Kidney (tissue), 14 donors: ENCODE results near the gene EMP2. TPM values are rescaled to one million over a fixed set of nuclear protein-coding genes. Genes with fewer than 3 reads are reported as not detected.
A peak's percentile ranks its signal among the peaks of the same experiment; 100 is the strongest.

Experiments
- DNase-seq, 5 donors: peaks; one replicate each; pipeline ENCODE4 v3.0.0-alpha.2; 2013 to 2020
- FAIRE-seq: peaks from 2 replicates; lab custom pipeline; 2012; peaks lifted over from hg19 to GRCh38; lab: Jason Lieb, UNC
- H3K27ac ChIP-seq, 2 donors: one replicate each; pipeline ENCODE4 v1.7.0; 2013; ENCODE audit warnings: low read depth in 2 of 2, low read length in 2 of 2, inconsistent platforms in 1 of 2
- H3K27me3 ChIP-seq: one replicate; pipeline ENCODE4 v1.7.1; 2013; ENCODE audit warnings: low read length, inconsistent platforms; ENCODE audit not compliant: control insufficient read depth, insufficient read depth
- H3K36me3 ChIP-seq, 3 donors: one replicate each; pipeline versions ENCODE4 v1.7.0 to v1.7.1; 2013; ENCODE audit warnings: low read length in 3 of 3, control low read depth in 1 of 3, inconsistent platforms in 1 of 3; ENCODE audit not compliant: insufficient read depth in 3 of 3, control insufficient read depth in 2 of 3
- H3K4me1 ChIP-seq, 3 donors: one replicate each; pipeline versions ENCODE4 v1.7.0 to v1.7.1; 2013; ENCODE audit warnings: low read length in 3 of 3, inconsistent platforms in 1 of 3, low read depth in 1 of 3; ENCODE audit not compliant: control insufficient read depth in 2 of 3, insufficient read depth in 2 of 3
- H3K4me3 ChIP-seq, 3 donors: one replicate each; pipeline versions ENCODE4 v1.7.0 to v1.8.1; 2013; ENCODE audit warnings: low read length in 3 of 3, control low read depth in 1 of 3, inconsistent platforms in 1 of 3
- H3K9ac ChIP-seq, 3 donors: one replicate each; pipeline versions ENCODE4 v1.7.0 to v1.7.1; 2013; ENCODE audit warnings: low read length in 3 of 3, control low read depth in 1 of 3, inconsistent platforms in 1 of 3
- H3K9me3 ChIP-seq, 3 donors: one replicate each; pipeline versions ENCODE4 v1.7.0 to v1.7.1; 2013; ENCODE audit warnings: low read length in 3 of 3, control low read depth in 1 of 3, inconsistent platforms in 1 of 3; ENCODE audit not compliant: control insufficient read depth in 2 of 3, insufficient read depth in 1 of 3
- CTCF ChIP-seq: IDR thresholded peaks from 3 replicates; pipeline ENCODE4 v1.5.1; 2012; ENCODE audit warnings: mild to moderate bottlenecking, moderate library complexity, borderline replicate concordance; ENCODE audit not compliant: insufficient read depth; ENCODE audit errors: extremely low read depth
- intact Hi-C: fragments of 100-400 bp; cut with DNase I; formaldehyde crosslinking; loops from one replicate; pipeline ENCODE4 v1.11.1; 2022
- polyA plus RNA-seq: library from polyadenylated mRNA; stranded (reverse); fragments of 350-450 nt; fragmentation: Illumina TruSeq; extraction: RNeasy Lipid Tissue Mini Kit (QIAGEN cat#74804); gene quantifications from one replicate; pipeline ENCODE4 v1.2.3, GENCODE V29; 2014; ENCODE audit warnings: low read depth, low replicate concordance; ENCODE audit not compliant: insufficient read depth
- total RNA-seq: library from RNA; stranded (reverse); fragmentation: NEBNext Ultra II Directional; extraction: Animal tissue kit (Norgen Biotek cat#: 25700); gene quantifications from one replicate; pipeline ENCODE4 v1.2.1, GENCODE V29; 2021
- donor health status: control.
- donor health status: control.
- donor health status: control.
- donor health status: control.
- donor health status: control.
- donor health status: DM: yes; HTN: yes; CAD: no.
- donor health status: Normal renal cell carcinoma (clear cell type).

The EMP2 gene
- total and polyA plus RNA-seq, 2 donors from 2014 or later = 14.5 to 25.8 TPM

DNA sequence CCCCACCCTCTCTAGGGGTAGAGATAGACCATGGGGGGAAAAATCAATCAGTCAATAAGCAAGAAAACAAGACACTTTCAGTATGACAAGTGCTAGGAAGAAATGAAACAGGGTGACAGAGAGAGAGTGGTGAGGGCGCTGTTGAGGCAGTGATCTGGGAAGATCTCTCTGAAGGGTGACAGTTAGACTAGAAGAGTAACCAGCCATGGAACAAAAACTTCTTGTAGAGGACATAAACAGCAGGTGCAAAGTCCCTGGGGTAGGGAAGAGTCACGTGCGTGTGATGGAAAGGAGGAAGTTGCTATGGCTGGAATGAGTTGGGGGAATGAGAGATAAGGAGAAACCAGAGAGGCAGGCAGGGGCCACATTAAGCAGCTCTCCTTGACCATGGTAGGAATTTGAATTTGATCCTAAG, 16.8 kb upstream of the EMP2 start:
- DNase-seq (no peak), FAIRE-seq (no peak)
- no peak overlapping the region for H3K4me3 ChIP-seq
- H3K9me3 ChIP-seq = no peaks in the 10 kb centered on the region
- no peak for TF ChIP-seq CTCF
- H3K9ac ChIP-seq = no peak overlapping the region
- intact Hi-C loops = no loop called here
- H3K36me3 ChIP-seq = no peaks in the 10 kb centered on the region
- no peaks in the 10 kb centered on the region for H3K4me1 ChIP-seq
- H3K27ac ChIP-seq = no peak overlapping the region
- no peaks in the 10 kb centered on the region for H3K27me3 ChIP-seq

GRCh38 chr16:10594312-10594950, 14.0 kb upstream of the EMP2 start:
- no peak overlapping the region for H3K4me3 ChIP-seq

DNA sequence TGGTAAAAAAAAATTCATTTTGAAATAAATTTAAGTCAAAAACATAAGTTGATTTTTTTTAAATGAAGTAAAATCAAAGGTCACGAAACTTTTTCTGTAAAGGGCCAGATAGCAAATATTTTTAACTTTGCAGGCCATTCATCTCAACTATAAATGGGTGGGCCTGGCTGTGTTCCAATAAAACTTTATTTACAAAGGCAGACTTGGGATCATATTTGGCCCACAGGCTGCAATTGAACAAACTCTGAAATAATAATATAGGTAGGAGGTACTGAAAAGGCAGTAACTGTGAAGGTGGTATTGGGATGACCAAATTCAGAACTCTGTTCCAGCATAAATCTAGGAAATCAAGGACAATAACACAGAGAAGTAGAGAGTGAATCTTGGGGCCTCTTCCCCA, 12.2 kb upstream of the EMP2 start:
- Histone ChIP-seq H3K9me3 (no peaks in the 10 kb centered on the region), H3K27me3 (no peaks in the 10 kb centered on the region), H3K9ac (no peak overlapping the region), H3K27ac (no peak overlapping the region), H3K4me1 (no peaks in the 10 kb centered on the region), H3K4me3 (no peak overlapping the region), H3K36me3 (no peaks in the 10 kb centered on the region)
- FAIRE-seq (no peak), DNase-seq (no peak)
- intact Hi-C loops = no loop called here
- TF ChIP-seq CTCF = no peak

More at GRCh38 chr16:10594312-10594950, 14.0 kb upstream of the EMP2 start:
- no peak for FAIRE-seq
- Histone ChIP-seq H3K27me3 (no peaks in the 10 kb centered on the region), H3K9ac (no peak overlapping the region), H3K9me3 (no peaks in the 10 kb centered on the region), H3K36me3 (no peaks in the 10 kb centered on the region), H3K4me1 (no peaks in the 10 kb centered on the region), H3K27ac (no peak overlapping the region)
- intact Hi-C loops = no loop called here
- DNase-seq = peak in 2 of 5 donors; percentile 16 to 77
- no peak for TF ChIP-seq CTCF

DNA sequence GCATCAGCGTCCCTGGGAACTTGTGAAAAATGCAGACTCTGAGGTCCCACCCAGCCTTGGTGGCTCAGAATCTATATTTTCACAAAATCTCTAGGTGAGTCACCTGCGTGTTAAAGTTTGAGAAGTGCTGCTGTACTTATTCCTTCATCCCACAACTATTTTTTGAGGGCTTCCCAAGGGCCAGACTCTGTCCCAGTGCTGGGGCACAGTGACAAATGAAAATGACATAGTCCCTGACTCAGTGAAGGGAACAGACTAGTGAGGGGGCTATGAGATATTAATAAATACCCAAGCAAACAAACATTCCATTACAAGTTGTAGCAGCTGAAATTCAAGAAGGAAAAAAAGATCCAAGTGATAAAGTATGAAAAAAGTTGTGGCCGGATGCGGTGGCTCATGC, 9.9 kb upstream of the EMP2 start:
- no peak overlapping the region for H3K9ac ChIP-seq
- FAIRE-seq = no peak
- DNase-seq = no peak
- H3K27ac ChIP-seq = no peak overlapping the region
- no peak overlapping the region for H3K4me3 ChIP-seq
- no peaks in the 10 kb centered on the region for H3K27me3 ChIP-seq
- H3K9me3 ChIP-seq = no peaks in the 10 kb centered on the region
- TF ChIP-seq CTCF = no peak
- H3K4me1 ChIP-seq = no peaks in the 10 kb centered on the region
- no peaks in the 10 kb centered on the region for H3K36me3 ChIP-seq
- intact Hi-C loops = no loop called here
